GM23338 (cell line): ENCODE results near the gene NAB2.

Experiments
- CREB1 ChIP-seq: fragments of 250-450 bp; sonication (Bioruptor Pico); IDR thresholded peaks from 2 replicates; pipeline ENCODE4 v1.5.0; 2020; ENCODE audit warnings: low read depth, mild to moderate bottlenecking, moderate library complexity
- EZH2 ChIP-seq: fragments of 200-600 bp; sonication (generic); IDR thresholded peaks from one replicate; pipeline ENCODE4 v1.8.0; 2017; ENCODE audit warnings: antibody characterized with exemption, mild to moderate bottlenecking, low read depth; ENCODE audit not compliant: unreplicated experiment
- EZH2phosphoT487 ChIP-seq: fragments of 200-600 bp; sonication (generic); IDR thresholded peaks from one replicate; pipeline ENCODE4 v1.8.1; 2018; ENCODE audit warnings: antibody characterized with exemption; ENCODE audit not compliant: unreplicated experiment
- JUNB ChIP-seq: IDR thresholded peaks from one replicate; pipeline ENCODE4 v1.6.1; 2016; ENCODE audit warnings: antibody characterized with exemption; ENCODE audit not compliant: unreplicated experiment
- POLR2AphosphoS5 ChIP-seq: IDR thresholded peaks from 2 replicates; pipeline ENCODE4 v1.6.1; 2016; ENCODE audit warnings: antibody characterized with exemption, low read depth
- STAT1 ChIP-seq: IDR thresholded peaks from one replicate; pipeline ENCODE4 v1.6.1; 2016; ENCODE audit warnings: antibody characterized with exemption; ENCODE audit not compliant: unreplicated experiment
- ZNF114 ChIP-seq: fragments of 250-450 bp; sonication (Bioruptor Pico); IDR thresholded peaks from 2 replicates; pipeline ENCODE4 v1.5.0; 2020; ENCODE audit warnings: mild to moderate bottlenecking, moderate library complexity
- ZNF331 ChIP-seq: fragments of 250-450 bp; sonication (Bioruptor Pico); IDR thresholded peaks from 2 replicates; pipeline ENCODE4 v1.5.0; 2020; ENCODE audit warnings: low read depth, mild to moderate bottlenecking, moderate library complexity
- TF ChIP-seq, protein P1 (sequence below): IDR thresholded peaks from one replicate; pipeline ENCODE4 v1.6.1; 2018; ENCODE audit warnings: antibody characterized with exemption; ENCODE audit not compliant: unreplicated experiment
- TF ChIP-seq, protein P2 (sequence below), 2 experiments: fragments of 200-600 bp in 1 of 2; sonication (generic) in 1 of 2; conservative IDR thresholded peaks; 2 replicates each; pipeline versions ENCODE4 v1.5.1 to v1.6.1; 2016 to 2017; ENCODE audit warnings: antibody characterized with exemption in 2 of 2, low read depth in 2 of 2, mild to moderate bottlenecking in 2 of 2, moderate library complexity in 1 of 2
- TF ChIP-seq, protein P3 (sequence below): IDR thresholded peaks from 2 replicates; pipeline ENCODE4 v1.6.1; 2016; ENCODE audit warnings: antibody characterized with exemption

DNA sequence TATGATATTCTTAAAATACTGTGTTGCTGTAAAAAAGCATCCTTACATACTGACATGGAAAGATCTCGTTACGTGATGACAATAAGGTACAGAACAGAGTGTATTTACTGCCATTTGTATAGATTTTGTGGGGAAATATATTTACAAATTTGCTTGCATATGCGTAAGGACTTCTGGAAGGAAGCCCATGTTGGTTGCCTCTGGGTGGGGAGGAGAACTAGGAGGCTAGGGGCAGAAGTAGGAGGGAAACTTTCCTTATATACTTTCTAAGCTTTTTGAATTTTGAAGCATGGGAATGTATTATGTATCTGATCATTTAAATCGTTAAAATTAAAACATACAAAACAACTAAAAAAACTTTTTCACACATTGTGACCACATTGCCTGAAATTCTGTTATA lies 48.7 kb upstream of the NAB2 start:
- TF ChIP-seq, protein P1, sequence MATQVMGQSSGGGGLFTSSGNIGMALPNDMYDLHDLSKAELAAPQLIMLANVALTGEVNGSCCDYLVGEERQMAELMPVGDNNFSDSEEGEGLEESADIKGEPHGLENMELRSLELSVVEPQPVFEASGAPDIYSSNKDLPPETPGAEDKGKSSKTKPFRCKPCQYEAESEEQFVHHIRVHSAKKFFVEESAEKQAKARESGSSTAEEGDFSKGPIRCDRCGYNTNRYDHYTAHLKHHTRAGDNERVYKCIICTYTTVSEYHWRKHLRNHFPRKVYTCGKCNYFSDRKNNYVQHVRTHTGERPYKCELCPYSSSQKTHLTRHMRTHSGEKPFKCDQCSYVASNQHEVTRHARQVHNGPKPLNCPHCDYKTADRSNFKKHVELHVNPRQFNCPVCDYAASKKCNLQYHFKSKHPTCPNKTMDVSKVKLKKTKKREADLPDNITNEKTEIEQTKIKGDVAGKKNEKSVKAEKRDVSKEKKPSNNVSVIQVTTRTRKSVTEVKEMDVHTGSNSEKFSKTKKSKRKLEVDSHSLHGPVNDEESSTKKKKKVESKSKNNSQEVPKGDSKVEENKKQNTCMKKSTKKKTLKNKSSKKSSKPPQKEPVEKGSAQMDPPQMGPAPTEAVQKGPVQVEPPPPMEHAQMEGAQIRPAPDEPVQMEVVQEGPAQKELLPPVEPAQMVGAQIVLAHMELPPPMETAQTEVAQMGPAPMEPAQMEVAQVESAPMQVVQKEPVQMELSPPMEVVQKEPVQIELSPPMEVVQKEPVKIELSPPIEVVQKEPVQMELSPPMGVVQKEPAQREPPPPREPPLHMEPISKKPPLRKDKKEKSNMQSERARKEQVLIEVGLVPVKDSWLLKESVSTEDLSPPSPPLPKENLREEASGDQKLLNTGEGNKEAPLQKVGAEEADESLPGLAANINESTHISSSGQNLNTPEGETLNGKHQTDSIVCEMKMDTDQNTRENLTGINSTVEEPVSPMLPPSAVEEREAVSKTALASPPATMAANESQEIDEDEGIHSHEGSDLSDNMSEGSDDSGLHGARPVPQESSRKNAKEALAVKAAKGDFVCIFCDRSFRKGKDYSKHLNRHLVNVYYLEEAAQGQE = no peak
- TF ChIP-seq JUNB = no peak
- TF ChIP-seq, protein P2, sequence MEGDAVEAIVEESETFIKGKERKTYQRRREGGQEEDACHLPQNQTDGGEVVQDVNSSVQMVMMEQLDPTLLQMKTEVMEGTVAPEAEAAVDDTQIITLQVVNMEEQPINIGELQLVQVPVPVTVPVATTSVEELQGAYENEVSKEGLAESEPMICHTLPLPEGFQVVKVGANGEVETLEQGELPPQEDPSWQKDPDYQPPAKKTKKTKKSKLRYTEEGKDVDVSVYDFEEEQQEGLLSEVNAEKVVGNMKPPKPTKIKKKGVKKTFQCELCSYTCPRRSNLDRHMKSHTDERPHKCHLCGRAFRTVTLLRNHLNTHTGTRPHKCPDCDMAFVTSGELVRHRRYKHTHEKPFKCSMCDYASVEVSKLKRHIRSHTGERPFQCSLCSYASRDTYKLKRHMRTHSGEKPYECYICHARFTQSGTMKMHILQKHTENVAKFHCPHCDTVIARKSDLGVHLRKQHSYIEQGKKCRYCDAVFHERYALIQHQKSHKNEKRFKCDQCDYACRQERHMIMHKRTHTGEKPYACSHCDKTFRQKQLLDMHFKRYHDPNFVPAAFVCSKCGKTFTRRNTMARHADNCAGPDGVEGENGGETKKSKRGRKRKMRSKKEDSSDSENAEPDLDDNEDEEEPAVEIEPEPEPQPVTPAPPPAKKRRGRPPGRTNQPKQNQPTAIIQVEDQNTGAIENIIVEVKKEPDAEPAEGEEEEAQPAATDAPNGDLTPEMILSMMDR (conservative IDR thresholded peaks at IDR 0.05; ENCODE audit: low read depth in 2 of 2) = no peak
- no peak for TF ChIP-seq POLR2AphosphoS5
- TF ChIP-seq, protein P3, sequence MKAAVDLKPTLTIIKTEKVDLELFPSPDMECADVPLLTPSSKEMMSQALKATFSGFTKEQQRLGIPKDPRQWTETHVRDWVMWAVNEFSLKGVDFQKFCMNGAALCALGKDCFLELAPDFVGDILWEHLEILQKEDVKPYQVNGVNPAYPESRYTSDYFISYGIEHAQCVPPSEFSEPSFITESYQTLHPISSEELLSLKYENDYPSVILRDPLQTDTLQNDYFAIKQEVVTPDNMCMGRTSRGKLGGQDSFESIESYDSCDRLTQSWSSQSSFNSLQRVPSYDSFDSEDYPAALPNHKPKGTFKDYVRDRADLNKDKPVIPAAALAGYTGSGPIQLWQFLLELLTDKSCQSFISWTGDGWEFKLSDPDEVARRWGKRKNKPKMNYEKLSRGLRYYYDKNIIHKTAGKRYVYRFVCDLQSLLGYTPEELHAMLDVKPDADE = no peak
- no peak for TF ChIP-seq EZH2
- TF ChIP-seq EZH2phosphoT487 = no peak
- no peak for TF ChIP-seq STAT1
- TF ChIP-seq CREB1 = no peak
- TF ChIP-seq ZNF331 (CRISPR knock-in tag) = no peak
- no peak for TF ChIP-seq ZNF114
